ENCODE results near the gene CCDC102A.

- TF ChIP-seq POLR2AphosphoS5 (IDR thresholded peaks at IDR 0.05) (no peak), CTCF (IDR thresholded peaks at IDR 0.05) (no peak), EP300 (IDR thresholded peaks at IDR 0.05) (no peak)
Observed at GRCh38 chr16:57551057-57551456, 14.7 kb upstream of the CCDC102A start.

Measured in suprapubic skin (tissue), 4 donors.